Limb (tissue), 2 donors: ENCODE measurements around the gene TRIO.

Experiments
- DNase-seq, 2 donors: peaks; one replicate each; pipeline ENCODE4 v3.0.0-alpha.2; 2016; ENCODE audit errors: extremely low spot score in 2 of 2

TRIO gene

GRCh38 chr5:14245132-14245925, 102.2 kb downstream of the TRIO start:
- DNase-seq = no peak

- no peak for DNase-seq
These were observed 103.4 kb downstream of the TRIO start for GRCh38 chr5:14246350-14247053.

GRCh38 chr5:14247054-14247386, 103.9 kb downstream of the TRIO start:
- no peak for DNase-seq

- no peak for DNase-seq
These were observed 106.3 kb downstream of the TRIO start for GRCh38 chr5:14249258-14250082.

- peak; percentile 72 to 83 for DNase-seq
These were observed 107.0 kb downstream of the TRIO start for GRCh38 chr5:14250084-14250695.

GRCh38 chr5:14250748-14251701, 107.9 kb downstream of the TRIO start:
- no peak for DNase-seq

GRCh38 chr5:14251733-14252132, 108.6 kb downstream of the TRIO start:
- no peak for DNase-seq

- DNase-seq = no peak
These were observed 109.7 kb downstream of the TRIO start for GRCh38 chr5:14252793-14253192.

- DNase-seq = no peak
These were observed 111.5 kb downstream of the TRIO start for GRCh38 chr5:14254686-14255085.

- DNase-seq = no peak
These were observed 113.0 kb downstream of the TRIO start for GRCh38 chr5:14256026-14256690.

GRCh38 chr5:14256756-14257393, 113.7 kb downstream of the TRIO start:
- DNase-seq = no peak

- DNase-seq = no peak
These were observed 114.9 kb downstream of the TRIO start for GRCh38 chr5:14257995-14258403.

GRCh38 chr5:14258840-14259239, 115.7 kb downstream of the TRIO start:
- DNase-seq = no peak

GRCh38 chr5:14260637-14261036, 117.5 kb downstream of the TRIO start:
- DNase-seq = no peak

- no peak for DNase-seq
These were observed 118.1 kb downstream of the TRIO start for GRCh38 chr5:14261235-14261634.

GRCh38 chr5:14261856-14262611, 118.9 kb downstream of the TRIO start:
- no peak for DNase-seq

GRCh38 chr5:14263113-14263512, 120.0 kb downstream of the TRIO start:
- DNase-seq = no peak

- no peak for DNase-seq
These were observed 120.6 kb downstream of the TRIO start for GRCh38 chr5:14263699-14264098.
